GM18520 (cell line): ENCODE data around the gene RASGRP3.
"Not testable (repeated sequence)": the region's sequence is repeated elsewhere in the genome, so short reads cannot be mapped to it uniquely, and the experiment has no call there.

Experiments
- ATAC-seq: cut with Tn5 transposase; IDR thresholded peaks from one replicate; pipeline ENCODE4 v1.9.1; 2021; ENCODE audit not compliant: unreplicated experiment

The RASGRP3 gene

GRCh38 chr2:33457556-33458247 is 18.7 kb upstream of the RASGRP3 start:
- no peak for ATAC-seq

GRCh38 chr2:33458248-33458819 is 18.1 kb upstream of the RASGRP3 start:
- ATAC-seq = no peak

DNA sequence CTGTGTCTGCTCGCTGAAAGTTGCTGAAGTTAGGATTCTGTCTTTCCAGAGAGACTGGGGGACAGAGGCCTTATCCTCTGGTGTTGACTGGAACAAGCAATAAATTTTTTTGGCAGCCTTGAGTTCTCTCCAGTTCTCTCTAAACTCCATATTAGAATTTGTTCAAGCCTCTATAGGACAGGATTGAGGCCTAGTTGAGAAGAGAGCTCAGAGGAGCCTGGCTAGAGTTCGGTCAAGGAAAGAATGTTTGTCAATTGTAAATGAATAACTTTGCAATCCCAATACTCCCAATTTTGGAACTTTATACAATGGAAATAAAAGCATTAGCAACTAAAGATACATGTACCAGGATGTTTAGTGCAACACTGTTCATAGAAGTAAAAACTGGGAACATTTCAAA is 16.7 kb upstream of the RASGRP3 start:
- no peak for ATAC-seq

- ATAC-seq = not testable (repeated sequence)
Measured at GRCh38 chr2:33462512-33462911, 13.9 kb upstream of the RASGRP3 start.

- ATAC-seq = no peak
Measured at GRCh38 chr2:33467413-33467812, 9.0 kb upstream of the RASGRP3 start.

DNA sequence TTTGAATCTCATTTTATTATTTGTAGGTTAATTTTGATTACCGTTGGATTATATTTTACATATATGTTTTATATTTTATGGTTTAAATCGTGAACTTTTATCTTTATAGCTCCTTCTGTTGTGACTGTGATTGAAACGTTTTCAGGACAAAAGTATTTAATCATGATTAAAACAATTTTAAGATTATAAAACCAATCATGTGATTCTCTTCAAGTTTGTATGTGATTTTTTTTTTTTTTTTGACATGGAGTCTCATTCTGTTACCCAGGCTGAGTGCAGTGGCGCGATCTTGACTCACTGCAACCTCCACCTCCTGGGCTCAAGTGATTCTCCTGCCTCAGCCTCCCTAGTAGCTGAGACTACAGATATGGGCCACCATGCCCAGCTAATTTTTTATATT is 7.2 kb upstream of the RASGRP3 start:
- ATAC-seq = no peak

DNA sequence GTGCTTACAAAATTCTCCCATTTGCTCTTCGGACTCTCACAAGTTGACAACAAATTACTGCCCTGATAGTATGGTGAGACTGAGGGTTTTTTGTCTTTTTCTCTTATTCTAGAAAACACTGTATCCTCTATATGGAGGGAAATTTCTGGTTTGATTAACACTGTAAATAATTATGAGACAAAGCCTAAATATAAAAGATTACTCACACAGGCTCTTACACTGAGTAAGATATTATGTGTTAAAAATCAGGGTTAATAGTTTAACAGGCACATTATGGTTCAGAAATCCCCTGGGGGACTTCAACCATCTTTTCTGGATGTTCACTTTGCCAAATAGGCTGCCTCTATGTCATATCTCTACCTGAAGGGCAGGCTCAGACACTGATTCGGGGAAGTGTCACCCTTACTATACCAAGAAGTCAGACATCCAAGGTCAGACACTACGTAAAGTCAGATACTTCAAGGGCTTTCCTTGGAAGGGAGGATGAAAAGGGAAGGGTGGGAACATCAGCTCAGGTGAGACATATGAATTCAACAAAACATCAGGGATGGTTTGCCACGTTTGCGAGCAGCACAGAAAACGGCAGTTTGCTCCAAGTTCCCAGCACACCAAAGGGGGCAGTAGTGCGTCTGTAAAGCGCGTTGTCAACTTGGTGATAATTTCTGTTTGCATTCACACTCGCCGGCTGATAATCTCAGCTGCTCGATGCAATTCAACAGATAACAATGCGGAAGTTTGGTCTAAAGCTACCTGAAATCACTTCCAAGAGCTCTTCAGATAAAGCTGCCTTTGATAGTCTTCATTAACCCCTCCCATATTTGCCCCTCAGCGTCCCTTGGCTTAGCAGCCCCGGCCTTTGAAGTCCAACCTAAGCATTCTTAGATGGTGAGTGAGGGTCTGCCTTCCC is 972 bp upstream of the RASGRP3 start:
- ATAC-seq = peak; percentile 32

- no peak for ATAC-seq
Measured at GRCh38 chr2:33476793-33477190, 343 bp downstream of the RASGRP3 start.

GRCh38 chr2:33477473-33478468 is 1.3 kb downstream of the RASGRP3 start:
- peak; percentile 26 for ATAC-seq

- no peak for ATAC-seq
Measured at GRCh38 chr2:33478968-33479731, 2.7 kb downstream of the RASGRP3 start.

DNA sequence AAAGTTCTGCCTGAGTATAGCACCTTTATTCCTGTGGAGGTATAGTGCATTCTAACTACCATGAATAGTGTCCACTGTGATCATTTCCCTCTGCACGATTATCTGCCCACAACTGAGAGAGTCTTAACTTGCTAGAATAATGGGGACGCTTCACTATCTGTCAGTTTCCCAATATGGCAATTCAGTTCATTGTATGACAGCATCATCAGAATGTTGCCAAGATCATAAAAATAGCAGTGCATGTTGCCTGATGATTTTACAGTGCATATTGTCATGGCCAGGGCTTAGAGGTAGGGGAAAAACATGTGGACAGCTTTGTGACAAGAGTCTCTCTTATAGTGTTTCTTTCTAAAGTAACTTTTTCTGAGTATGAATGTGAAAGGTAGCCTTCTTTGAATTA is 6.1 kb downstream of the RASGRP3 start:
- no peak for ATAC-seq

DNA sequence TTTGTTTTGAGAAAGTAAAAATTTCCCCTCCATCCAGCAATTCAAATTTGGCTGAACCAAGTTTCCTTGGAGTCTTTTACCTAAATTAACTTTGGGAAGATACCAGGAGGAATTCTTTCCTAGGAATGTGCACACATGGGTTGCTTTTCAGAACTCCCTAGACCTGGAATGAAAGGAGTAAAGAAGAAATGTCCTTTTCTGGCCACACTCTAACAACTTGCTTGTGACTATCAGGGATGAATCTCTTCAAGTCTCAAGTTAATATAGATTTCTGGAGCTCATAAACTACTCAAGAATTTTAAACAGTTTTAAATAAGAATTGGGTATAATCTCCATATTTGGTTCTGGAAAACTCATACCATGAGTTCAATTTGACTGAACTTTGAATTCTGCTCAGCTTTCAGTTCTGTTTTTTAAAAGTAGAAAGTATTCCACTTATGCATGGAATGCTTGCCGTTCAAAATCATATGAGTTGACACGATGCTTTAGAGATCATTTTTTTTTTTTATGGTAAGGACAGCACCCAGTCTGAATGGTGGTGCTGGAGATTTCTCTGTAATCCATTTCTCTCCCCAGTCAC is 7.7 kb downstream of the RASGRP3 start:
- no peak for ATAC-seq

DNA sequence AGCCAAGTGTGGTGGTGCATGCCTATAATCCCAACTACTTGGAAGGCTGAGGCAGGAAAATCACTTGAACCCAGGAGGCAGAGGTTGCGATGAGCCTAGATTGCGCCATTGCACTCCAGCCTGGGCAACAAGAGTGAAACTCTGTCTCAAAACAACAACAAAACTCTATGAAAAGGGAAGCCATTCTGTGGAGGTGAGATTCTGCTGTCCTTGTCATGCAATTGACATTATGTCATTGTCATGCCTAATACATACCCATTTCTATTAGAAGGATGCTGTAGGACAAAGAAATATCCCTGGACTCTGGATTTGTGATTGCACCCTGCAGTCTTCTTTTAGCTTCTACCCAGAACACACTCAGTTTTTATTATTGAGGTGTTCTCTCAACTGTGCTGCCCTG is 8.6 kb downstream of the RASGRP3 start:
- ATAC-seq = no peak

DNA sequence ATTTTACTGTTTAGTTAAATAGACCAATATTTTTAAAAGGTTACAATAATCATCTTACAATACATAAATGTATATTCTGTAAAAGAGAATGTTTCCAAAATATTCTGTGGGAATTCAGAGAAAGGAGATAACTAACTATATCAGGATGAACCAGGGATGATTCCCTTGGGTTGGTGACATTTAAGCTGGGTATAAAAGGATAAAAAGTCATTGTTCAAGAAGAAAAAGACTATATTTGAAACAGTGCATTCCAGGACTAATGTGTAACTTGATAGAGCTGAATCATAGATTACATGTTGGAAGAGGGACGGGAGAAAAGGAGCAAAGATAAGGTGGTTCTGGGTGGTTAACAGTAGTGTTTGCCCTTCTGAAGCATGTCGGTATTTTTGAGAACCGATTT is 10.1 kb downstream of the RASGRP3 start:
- no peak for ATAC-seq

- ATAC-seq = peak; percentile 50
Measured at GRCh38 chr2:33488178-33488690, 11.8 kb downstream of the RASGRP3 start.

GRCh38 chr2:33488715-33489540 is 12.5 kb downstream of the RASGRP3 start:
- ATAC-seq = peak; percentile 35

- no peak for ATAC-seq
Measured at GRCh38 chr2:33489835-33490431, 13.5 kb downstream of the RASGRP3 start.

- ATAC-seq = no peak
Measured at GRCh38 chr2:33491441-33492084, 15.1 kb downstream of the RASGRP3 start.
